Measurements from ENCODE around the gene GRIA1.

The GRIA1 gene

GRCh38 chr5:153770066-153770465 lies 279.6 kb downstream of the GRIA1 start:
- no peak for DNase-seq (ENCODE audit: low spot score)
- in situ Hi-C loops (cut with MboI; ENCODE audit: low pct_unique_long_range_greater_than_20kb, low sequenced_read_pairs, unreplicated experiment) = no loop called here
- no peak for TF ChIP-seq CTCF (IDR thresholded peaks at IDR 0.05; ENCODE audit: extremely low read depth, insufficient read depth, missing control alignments)

DNA sequence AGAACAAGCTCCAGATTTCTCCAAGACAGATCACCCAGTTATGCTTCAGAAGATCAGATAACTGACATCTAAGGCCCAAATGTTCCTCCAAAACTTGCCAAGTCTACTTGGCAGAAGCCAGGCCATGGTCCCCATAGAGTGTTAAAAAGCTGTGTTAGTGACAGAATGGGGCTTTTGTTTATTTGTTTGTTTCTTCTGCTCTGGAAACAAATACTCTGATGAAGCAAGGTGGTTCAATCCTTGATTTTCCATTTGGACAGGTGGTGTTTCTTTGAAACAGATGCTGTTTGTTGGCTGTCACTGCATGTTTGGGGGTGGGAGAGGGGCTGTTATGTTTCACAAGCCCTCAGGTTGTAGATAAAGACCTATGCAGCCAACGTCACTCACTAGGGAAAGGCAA lies 284.2 kb downstream of the GRIA1 start:
- in situ Hi-C loops (cut with MboI; ENCODE audit: low pct_unique_long_range_greater_than_20kb, low sequenced_read_pairs, unreplicated experiment) = no loop called here
- DNase-seq (ENCODE audit: low spot score) = no peak
- no peak for TF ChIP-seq CTCF (IDR thresholded peaks at IDR 0.05; ENCODE audit: extremely low read depth, insufficient read depth, missing control alignments)

DNA sequence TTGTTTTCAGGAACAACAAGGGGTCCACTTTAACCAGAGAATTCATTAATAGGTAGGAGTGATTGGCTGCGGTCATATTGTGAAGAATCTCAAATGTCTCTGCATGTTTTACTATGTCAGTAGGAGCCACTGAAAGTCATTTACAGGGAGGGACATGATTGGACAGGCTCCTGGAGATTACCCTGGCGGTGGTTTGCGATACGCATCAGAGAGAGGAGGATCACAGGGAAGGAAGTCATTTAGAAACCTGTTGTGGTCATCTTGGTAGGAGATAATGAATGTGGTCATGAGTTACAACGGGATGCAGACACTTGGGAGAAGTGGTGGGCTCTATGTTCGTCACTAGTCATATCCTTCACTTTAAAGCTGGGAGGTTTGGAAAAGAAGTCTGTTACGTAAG lies 285.5 kb downstream of the GRIA1 start:
- in situ Hi-C loops (cut with MboI; ENCODE audit: low pct_unique_long_range_greater_than_20kb, low sequenced_read_pairs, unreplicated experiment) = no loop called here
- TF ChIP-seq CTCF (IDR thresholded peaks at IDR 0.05; ENCODE audit: extremely low read depth, insufficient read depth, missing control alignments) = no peak
- DNase-seq (ENCODE audit: low spot score) = no peak

DNA sequence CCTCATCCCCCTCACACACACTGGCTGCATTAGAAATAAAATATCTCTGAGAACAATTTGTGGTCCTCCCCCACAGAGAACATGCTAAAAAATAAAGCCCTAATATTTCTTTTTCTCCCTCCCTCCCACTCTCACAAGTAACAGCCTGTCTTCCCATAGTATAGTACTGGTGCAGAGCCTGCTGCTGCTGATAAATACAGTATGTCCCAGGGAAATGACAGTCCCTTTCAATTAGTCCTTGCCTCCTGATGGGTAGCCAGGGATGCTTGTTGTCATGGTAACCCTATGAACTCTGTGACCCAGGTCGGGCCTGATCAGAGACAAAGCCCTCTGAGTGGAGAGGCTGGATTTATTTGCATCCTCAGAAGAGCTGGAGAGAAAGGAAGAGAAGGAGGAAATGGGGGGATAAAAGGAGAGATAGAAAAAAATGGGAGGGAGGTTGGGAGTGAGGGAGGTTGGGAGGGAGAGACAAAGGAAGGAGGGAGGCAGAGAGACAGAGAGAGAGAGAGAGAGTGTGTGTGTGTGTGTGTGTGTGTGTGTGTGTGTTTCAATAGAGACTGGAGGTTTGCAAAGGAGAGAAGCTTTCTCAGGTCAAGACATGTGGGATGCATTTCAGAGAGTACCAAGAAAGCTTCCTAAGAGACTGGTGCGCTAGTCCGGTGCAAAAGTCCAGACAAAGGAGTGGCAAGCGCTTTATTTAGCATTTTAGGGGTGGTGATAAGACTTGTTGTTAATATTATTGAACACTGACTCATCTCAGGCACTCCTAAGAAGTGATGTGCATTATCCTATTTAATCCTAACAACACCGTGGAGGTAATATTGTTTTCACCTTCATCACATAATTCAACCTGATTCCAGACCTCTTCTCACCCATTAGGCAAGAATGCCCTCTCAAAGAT lies 287.5 kb downstream of the GRIA1 start:
- no peak for DNase-seq (ENCODE audit: low spot score)
- in situ Hi-C loops (cut with MboI; ENCODE audit: low pct_unique_long_range_greater_than_20kb, low sequenced_read_pairs, unreplicated experiment) = no loop called here
- TF ChIP-seq CTCF (IDR thresholded peaks at IDR 0.05; ENCODE audit: extremely low read depth, insufficient read depth, missing control alignments) = no peak

DNA sequence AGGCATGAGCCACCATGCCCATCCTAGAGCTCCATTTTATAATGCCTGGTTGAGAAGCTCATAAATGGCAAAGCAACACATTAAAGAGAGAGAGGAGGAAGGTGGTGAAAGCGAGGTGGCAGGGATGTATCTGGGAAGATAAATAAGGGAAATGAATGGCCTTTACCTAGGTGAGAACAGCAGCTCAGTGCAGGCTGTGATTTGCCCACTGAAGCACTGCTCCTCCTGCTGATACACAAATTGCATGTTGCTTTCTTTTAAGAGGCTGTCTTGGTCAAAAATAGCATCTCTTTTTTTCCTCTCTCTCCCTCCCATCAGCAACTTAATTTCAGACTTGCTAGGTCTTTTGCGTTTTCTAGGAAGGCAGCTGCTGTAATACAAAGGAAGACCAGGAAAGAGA lies 289.4 kb downstream of the GRIA1 start:
- no peak for DNase-seq (ENCODE audit: low spot score)
- in situ Hi-C loops (cut with MboI; ENCODE audit: low pct_unique_long_range_greater_than_20kb, low sequenced_read_pairs, unreplicated experiment) = no loop called here
- no peak for TF ChIP-seq CTCF (IDR thresholded peaks at IDR 0.05; ENCODE audit: extremely low read depth, insufficient read depth, missing control alignments)

- no peak for TF ChIP-seq CTCF (IDR thresholded peaks at IDR 0.05; ENCODE audit: extremely low read depth, insufficient read depth, missing control alignments)
- DNase-seq (ENCODE audit: low spot score) = no peak
- in situ Hi-C loops (cut with MboI; ENCODE audit: low pct_unique_long_range_greater_than_20kb, low sequenced_read_pairs, unreplicated experiment) = no loop called here
Measured at GRCh38 chr5:153780876-153781705, 290.6 kb downstream of the GRIA1 start.
